GM23248 (cell line): ENCODE measurements around the gene NUDT4.

Experiments used
- EZH2 ChIP-seq: fragments of 200-600 bp; sonication (generic); IDR thresholded peaks from 2 replicates; pipeline ENCODE4 v1.6.1; 2018; ENCODE audit warnings: antibody characterized with exemption, mild to moderate bottlenecking; ENCODE audit not compliant: insufficient read depth, poor library complexity, severe bottlenecking
- EZH2phosphoT487 ChIP-seq: fragments of 200-600 bp; sonication (generic); IDR thresholded peaks from 2 replicates; pipeline ENCODE4 v1.6.1; 2018; ENCODE audit warnings: antibody characterized with exemption, moderate library complexity, mild to moderate bottlenecking, low read depth; ENCODE audit not compliant: insufficient read depth

DNA sequence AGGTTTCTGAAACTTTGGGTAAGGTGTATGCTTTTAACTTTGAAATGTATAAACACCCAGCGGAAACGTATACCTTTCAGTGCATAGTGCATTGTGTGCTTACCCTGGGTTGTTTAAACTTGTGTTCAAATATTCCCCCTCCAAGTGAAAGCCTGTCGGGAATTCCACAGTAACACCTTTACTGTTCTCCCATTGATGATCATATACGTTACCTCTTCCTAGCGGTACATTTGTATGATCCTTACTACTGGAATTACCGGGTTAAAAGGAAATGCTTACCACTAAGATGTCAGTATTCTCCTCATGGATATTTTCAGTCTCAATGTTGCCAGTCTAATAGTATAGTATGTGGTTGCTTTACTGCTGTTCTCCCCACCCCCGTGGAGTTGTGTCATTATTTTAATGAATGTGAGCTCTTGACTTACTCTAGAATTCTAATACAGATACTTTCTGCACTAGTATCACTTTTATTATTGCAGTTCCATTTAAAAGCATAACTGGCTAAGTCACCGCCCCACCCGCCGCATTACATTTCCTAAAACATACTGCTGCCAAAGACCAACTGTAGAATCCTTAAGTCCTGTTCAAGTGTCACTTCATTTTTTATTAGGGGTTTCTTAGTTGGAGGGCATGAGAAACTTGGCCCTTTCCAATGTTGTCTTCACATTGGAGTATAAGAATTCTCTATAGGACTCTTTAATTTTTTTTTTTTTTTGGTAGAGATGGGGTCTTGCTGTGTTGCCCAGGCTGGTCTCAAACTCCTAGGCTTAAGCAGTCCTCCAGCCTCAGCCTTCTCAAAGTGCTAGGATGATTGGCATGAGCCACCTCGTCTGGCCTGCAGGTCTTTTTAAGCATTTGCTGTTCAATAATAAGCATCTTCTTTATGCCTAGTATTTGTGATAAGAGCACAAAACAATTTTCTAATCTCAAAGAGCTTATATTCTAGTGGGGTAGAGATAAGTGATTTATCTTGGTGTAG is 24.9 kb downstream of the NUDT4 start:
- TF ChIP-seq EZH2phosphoT487 (no peak), EZH2 (no peak)
